ENCODE data around the gene ECHS1. TPM values are rescaled to one million over a fixed set of nuclear protein-coding genes. Genes with fewer than 3 reads are reported as not detected.

ECHS1 gene
- total RNA-seq (2014; rRNA removed; shearing (Covaris generic)) = 39.5 and 48.3 TPM in 2 replicates
- total RNA-seq (2022) = 42.2 and 46.2 TPM in 2 replicates
- Bru-seq, nascent RNA = percentile 52 among the genes with signal in this experiment
- percentile 75 among the genes with signal in this experiment for BruChase-seq, experiment 1, labeled RNA remaining after a 6-hour chase
- percentile 56 among the genes with signal in this experiment for BruChase-seq, experiment 2, labeled RNA remaining after a 2-hour chase
- long read RNA-seq, transcript ECHS1-201 (8 exons, 1,617 nt) = major isoform, 259 of 274 reads
- long read RNA-seq, partial matches to known transcripts = 7 of 274 reads
- long read RNA-seq, other reads (novel, unspliced or antisense) = 8 of 274 reads

DNA sequence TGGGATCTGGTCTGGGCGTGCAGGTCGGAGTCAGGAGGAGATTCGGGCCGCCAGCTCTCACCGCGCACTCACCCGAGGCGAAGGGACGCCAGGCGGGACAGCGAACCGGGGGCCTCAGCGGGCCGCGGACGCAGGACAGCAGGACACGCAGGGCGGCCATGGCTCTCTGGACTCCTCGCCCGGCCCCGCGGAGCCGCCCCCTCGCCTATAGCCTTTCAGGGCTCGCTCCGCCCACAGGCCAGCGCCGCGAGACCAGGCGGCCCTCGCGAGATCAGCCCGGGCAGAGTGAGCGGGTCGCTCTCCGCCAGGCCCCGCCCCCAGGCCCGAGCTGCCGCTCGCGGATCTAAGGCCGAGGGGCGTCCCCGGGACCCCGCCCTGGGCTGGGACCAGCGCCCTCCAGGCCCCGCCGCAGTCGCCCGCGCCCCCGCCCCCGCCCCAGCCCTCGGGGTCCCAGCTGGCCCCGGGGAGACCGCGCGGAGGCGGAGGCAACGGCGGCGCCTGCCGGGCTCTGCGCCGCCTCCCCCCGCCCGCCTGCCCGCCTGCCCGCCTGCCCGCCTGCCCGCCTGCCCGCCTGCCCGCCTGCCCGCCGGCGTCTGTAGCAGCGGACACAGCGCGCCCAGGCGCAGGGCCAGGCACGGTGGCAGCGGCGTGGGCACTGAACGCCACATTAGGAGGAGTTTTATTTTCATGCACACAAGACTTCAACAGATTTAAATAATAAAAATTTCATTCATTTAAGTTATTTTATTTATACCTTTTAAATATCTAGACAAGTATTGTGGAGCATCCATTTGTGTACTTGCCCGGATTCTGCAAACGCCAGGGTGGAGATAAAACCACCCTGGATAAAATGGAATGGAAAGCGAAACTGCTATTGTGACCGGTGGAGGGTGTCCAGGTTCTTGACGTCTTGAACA lies at the start of gene ECHS1:
TSS of gene ECHS1 (minus strand) at position 181 of the 917 bp plus-strand sequence. CDS start at position 160, 21 bp downstream.
- ChIA-PET POLR2A (interaction anchor here (0.6 to 0.7 kb wide), 3 partner anchors 17 to 911 kb away, joined by 3 to 9 read pairs (median 4); no protein-coding TSS in a partner anchor), CTCF (ENCODE audit: unreplicated experiment) (no interaction called here)
- intact Hi-C loops (cut with micrococcal nuclease; ENCODE audit: unreplicated experiment) = no loop called here
- no peaks in the 10 kb centered on the region for H3K9me3 ChIP-seq (ENCODE audit: low read length)
- TF ChIP-seq, protein P1, sequence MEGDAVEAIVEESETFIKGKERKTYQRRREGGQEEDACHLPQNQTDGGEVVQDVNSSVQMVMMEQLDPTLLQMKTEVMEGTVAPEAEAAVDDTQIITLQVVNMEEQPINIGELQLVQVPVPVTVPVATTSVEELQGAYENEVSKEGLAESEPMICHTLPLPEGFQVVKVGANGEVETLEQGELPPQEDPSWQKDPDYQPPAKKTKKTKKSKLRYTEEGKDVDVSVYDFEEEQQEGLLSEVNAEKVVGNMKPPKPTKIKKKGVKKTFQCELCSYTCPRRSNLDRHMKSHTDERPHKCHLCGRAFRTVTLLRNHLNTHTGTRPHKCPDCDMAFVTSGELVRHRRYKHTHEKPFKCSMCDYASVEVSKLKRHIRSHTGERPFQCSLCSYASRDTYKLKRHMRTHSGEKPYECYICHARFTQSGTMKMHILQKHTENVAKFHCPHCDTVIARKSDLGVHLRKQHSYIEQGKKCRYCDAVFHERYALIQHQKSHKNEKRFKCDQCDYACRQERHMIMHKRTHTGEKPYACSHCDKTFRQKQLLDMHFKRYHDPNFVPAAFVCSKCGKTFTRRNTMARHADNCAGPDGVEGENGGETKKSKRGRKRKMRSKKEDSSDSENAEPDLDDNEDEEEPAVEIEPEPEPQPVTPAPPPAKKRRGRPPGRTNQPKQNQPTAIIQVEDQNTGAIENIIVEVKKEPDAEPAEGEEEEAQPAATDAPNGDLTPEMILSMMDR (conservative IDR thresholded peaks at IDR 0.05; ENCODE audit: low read length) = no peak
- no peak for TF ChIP-seq EZH2phosphoT487 (IDR thresholded peaks at IDR 0.05; ENCODE audit: borderline replicate concordance, low read depth, low read length)
- H3K4me1 ChIP-seq (ENCODE audit: insufficient read depth, low read length, poor library complexity, severe bottlenecking) = peaks cover 29% of the 10 kb centered on the region
- H4K20me1 ChIP-seq (ENCODE audit: insufficient read depth, low read length) = no peaks in the 10 kb centered on the region
- peak; percentile 94 for DNase-seq (ENCODE audit: low spot score)
- no peaks in the 10 kb centered on the region for H3K79me2 ChIP-seq (ENCODE audit: insufficient read depth, low read depth, low read length)
- no TSS peak for BruUV-seq (replicated peaks)
- H3K4me3 ChIP-seq (ENCODE audit: low read depth, low read length, poor library complexity, severe bottlenecking) = peak within 1 kb of the TSS; percentile 85
- peak within 1 kb of the TSS; percentile 70 for H3K4me2 ChIP-seq (ENCODE audit: low read length)
- no peak within 1 kb of the TSS for H2AFZ ChIP-seq (ENCODE audit: low read length)
- peaks cover 7% of the 10 kb centered on the region; the same call in 1 of the 2 replicates for H3K36me3 ChIP-seq (ENCODE audit: insufficient read depth, low read length)
- H3K27ac ChIP-seq (ENCODE audit: low read depth, low read length, poor library complexity, severe bottlenecking) = peak within 1 kb of the TSS; percentile 12
- no peaks in the 10 kb centered on the region for H3K9me2 ChIP-seq (ENCODE audit: insufficient read depth, low read length)

DNA sequence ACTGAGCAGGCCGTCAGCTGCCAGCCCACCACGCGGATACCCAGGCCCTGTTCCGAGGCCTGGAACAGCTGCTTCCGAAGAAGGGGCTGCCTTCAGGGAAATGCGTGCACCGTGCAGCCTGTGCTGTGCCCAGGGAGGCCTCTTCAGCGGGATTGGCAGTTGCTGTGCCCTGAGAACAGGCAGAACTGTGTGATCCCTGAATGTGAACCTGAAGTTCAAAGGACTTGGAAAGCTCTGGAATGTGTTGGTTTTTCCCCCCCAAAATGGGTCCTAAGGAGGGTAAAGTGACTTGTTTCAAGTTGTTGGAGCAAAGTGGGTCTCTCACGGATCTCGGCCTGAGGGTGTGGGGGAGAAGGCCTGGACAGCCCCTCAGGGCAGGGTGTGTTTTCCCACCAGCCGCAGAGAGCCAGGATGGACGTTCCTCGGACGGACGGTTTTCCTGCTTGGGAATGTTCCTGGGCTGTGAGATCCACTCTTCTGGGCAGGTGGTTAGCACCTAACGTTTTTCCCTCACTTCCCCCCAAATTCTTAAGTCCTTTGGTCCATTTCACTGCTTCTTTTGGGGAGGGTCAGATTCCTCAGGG lies 49.2 kb upstream of the ECHS1 start:
- ChIA-PET CTCF (ENCODE audit: unreplicated experiment) (no interaction called here), POLR2A (no interaction called here)
- no peak overlapping the region for H3K4me3 ChIP-seq (ENCODE audit: low read depth, low read length, poor library complexity, severe bottlenecking)
- intact Hi-C loops (cut with micrococcal nuclease; ENCODE audit: unreplicated experiment) = no loop called here
- no peaks in the 10 kb centered on the region for H4K20me1 ChIP-seq (ENCODE audit: insufficient read depth, low read length)
- no peaks in the 10 kb centered on the region for H3K9me2 ChIP-seq (ENCODE audit: insufficient read depth, low read length)
- H3K4me1 ChIP-seq (ENCODE audit: insufficient read depth, low read length, poor library complexity, severe bottlenecking) = no peaks in the 10 kb centered on the region
- TF ChIP-seq EZH2phosphoT487 (IDR thresholded peaks at IDR 0.05; ENCODE audit: borderline replicate concordance, low read depth, low read length) = no peak
- TF ChIP-seq, protein P1 (conservative IDR thresholded peaks at IDR 0.05; ENCODE audit: low read length) = no peak
- no TSS peak for BruUV-seq (replicated peaks)
- no peak for DNase-seq (ENCODE audit: low spot score)
- no peak overlapping the region for H3K4me2 ChIP-seq (ENCODE audit: low read length)
- H3K36me3 ChIP-seq (ENCODE audit: insufficient read depth, low read length) = peaks cover 41% of the 10 kb centered on the region
- no peaks in the 10 kb centered on the region for H3K9me3 ChIP-seq (ENCODE audit: low read length)
- H2AFZ ChIP-seq (ENCODE audit: low read length) = no peak overlapping the region
- H3K27ac ChIP-seq (ENCODE audit: low read depth, low read length, poor library complexity, severe bottlenecking) = no peak overlapping the region
- H3K79me2 ChIP-seq (ENCODE audit: insufficient read depth, low read depth, low read length) = no peaks in the 10 kb centered on the region
